Fibroblast of peridontal ligament (primary cell): Measurements from ENCODE around the gene JTB.

Experiments
- DNase-seq: peaks from one replicate; pipeline ENCODE4 v3.0.0-alpha.2; 2010; ENCODE audit errors: extremely low read depth

The JTB gene

DNA sequence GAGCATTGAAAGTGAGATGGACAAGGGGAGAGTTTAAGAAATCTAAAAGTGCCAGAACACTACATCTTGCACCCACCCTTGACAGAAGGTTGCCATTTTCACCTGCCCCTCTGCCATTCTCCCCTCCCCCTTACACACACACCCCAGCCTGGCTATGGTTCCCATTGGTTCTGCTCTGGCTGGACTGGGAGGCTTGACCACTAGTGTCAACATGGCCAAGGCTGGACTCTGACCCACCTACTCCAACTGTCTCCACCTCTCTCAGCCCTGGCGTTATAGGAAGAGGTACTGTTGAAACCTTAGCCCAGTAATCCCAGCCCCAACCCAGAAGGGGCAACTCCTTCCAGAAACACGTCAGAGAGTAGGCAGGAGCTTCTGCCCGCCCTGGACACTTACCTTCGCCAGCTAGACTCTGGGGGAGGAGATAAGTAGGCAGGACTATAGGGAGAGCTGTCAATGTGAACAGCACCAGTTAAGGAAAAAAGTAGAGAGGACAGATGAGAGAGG is 23.6 kb downstream of the JTB start:
- no peak for DNase-seq

DNA sequence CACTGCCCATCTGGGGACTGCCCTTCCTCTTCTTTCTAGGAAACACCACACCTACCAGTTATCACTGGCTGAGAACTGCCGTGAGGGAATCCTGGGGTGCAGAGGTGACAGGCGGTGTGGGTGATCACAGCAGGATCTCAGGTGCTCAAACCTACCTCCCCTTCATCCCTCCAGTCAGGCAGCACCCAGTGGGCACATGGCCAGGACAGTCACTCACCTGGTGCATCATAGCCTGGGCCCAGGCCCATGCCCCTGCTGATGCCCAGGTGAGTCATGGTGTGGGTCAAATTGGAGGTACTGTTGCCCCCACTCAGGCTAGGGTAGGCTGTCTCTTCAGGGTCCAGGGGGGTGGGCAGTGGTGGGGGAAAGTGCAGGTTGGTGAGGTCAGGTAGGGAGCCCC is 25.7 kb downstream of the JTB start:
- DNase-seq, result no peak

DNA sequence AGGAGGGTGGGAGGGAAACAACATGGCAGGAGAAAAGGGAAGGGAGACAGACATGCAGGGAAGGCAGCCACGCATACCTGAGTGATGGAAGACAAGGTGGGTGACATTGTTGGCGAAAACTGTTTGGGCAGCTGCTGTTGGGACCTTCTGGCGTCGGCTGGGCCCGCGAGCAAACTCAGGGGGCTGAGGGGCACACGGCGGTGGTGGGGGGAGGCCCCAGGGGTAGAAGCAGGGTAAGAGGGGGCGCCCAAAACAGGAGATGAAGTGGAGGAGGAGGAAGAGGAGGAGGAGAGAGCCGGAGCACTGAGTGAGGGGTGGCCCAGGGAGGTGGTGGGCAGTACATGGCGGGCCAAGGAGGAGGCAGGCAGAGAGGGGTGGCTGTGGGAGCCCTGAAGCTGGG is 26.3 kb downstream of the JTB start:
- DNase-seq, result no peak

DNA sequence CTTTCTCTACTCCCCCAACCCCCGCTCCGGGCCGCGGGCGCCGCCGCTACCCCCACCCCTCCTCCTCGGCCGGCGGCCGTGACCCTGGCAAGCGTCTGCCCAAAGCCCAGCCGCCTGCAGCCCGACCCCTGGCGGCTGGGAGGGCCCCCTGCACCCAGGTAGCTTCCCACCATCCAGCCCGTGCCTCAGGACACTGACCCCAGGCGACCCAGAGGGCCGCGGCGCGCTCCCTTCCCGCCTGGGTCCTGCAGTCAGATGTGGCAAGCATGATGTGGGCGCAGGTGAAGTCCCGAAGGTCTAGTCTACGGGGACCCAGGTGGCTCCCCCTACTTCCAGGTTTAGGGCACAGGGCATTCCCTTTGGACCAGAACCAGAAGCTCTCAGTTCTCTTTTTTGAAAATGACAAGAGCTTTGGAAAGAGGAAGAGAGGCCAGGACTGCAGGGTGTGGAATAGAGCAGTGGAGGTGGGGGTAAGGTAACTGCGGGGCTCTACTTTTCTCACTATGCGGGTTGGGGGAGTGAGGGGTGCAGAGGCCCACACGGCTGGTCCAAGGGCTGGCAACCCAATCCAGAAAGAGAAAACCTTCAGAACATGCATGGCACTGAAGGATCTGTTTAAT is 30.7 kb downstream of the JTB start, which contains the start of gene DENND4B:
Gene DENND4B (minus strand): TSS at position 97 of the 620 bp plus-strand sequence. CDS start 2,344 bp downstream, outside the sequence.
- DNase-seq, result peak; percentile 62

DNA sequence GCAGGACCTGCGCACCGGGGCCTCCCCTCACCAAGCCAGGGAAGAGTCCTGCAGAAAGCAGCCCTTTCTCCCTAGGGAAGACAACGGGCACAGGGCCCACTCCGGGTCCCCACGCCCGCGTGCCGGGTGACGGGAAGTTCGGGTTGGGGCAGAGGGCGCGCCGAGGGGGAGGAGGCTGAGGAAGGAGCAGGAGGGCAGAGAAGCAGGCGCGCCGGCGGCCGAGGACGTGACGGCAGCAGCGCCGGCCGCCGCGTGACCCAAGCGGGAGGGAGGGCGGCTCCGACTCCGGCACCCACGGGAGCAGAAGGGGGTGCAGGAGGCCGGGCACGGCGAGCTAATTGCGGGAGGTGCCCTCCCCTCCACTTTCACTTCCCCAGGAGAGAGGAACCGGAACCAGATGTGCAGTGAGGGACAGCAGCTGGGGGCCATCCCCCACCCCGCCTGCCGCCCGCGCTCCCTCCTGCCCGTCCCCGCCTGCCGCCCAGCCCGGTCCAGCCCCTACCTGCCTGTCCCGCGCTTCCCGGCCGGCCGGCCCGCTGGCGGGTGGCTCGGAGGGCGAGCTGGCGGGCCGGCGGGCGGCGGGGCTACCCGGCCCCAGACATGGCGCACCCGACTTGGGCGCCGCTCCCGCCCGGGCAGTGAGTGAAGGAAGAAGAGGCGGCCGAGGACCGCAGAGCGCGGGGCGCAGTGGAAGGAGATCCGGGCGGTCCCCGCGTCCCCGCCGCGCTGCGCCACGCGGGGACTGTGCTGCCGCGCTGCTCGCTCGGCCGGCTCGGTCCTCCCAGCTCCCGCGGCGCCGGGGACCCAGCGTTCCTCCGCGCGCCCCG is 31.5 kb downstream of the JTB start:
- peak; percentile 72 for DNase-seq

DNA sequence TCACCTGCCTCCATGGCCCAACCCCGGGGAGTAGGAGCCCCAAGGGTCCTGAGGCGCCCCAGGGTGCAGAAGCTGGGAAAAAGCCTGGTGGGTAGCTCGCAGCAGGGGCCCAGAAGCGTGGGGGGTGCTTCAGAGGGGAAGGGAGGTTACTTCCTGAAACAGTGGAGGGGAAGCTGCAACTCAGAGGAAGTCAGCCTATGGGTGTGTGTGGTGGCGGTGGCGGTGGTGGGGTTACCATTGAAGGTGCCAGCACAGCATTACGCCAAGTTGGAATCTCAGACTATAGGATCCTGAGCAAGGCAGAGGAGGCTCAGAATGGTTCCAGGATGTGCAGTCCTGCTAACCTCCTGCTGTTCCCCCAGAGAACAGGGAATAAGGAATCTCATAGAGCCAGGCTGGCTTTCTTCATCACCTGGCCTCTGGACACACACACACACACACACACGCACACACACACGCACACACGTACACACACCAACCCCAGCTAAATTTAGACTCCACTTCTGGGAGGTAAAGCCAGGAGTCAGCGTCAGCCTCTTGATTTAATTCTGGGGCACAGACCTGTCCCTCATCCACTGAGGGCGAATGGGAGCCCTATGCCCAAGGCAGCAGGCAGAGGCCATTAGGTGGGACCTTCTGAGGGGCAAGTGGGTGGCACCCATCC is 32.2 kb downstream of the JTB start:
- peak; percentile 47 for DNase-seq

DNA sequence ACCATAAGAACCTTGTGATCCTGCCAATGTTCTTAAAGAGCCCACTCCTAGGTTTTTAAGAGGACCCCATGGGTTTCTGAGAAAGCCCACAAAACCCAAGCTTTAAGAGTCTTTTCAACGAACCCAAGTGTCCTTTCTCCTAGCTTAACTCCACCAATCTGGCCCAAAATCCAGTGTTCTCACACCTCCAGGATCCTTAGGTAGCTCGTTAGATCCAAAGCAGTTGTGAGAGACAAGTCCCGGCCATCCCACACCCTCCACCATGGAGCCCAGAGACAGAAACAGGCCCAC is 32.7 kb downstream of the JTB start:
- no peak for DNase-seq

DNA sequence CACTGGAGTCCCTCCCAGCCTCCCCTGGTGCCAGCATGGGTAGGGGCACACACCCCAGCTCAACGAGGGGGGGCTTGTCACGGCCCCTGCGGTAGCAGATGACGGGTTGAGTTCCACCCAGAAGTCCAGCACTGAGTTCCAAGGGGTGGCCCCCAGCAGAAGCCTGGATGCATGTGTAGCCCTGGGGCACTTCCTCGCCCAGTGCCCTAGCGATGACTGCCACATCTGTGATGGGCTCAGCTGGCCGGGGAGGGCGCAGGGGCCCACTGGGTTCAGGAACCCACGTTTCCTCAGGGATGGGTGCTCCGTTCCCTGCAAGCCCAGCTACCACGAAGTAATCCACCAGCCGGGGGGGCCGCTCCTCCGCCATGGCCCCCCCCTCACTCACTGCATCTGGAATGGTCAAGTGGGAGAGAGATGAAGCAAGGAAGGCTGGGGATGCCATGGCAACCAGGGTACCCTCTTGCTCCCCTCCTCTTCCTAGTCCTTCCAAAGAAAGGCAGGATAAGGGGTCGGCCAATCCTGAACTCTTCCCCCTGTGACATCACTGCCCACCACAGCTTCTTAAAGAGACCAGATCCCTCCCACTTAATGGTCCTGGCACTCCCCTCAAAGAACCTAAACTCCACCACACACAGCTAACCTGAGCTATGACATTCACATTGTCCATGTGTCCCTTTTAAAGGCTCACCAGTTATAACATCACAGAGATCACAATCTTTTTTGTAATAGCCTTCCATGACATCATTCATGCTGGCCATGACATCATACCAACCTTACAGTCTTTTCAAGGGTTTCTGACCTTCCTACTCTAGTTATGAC is 33.3 kb downstream of the JTB start:
- no peak for DNase-seq

DNA sequence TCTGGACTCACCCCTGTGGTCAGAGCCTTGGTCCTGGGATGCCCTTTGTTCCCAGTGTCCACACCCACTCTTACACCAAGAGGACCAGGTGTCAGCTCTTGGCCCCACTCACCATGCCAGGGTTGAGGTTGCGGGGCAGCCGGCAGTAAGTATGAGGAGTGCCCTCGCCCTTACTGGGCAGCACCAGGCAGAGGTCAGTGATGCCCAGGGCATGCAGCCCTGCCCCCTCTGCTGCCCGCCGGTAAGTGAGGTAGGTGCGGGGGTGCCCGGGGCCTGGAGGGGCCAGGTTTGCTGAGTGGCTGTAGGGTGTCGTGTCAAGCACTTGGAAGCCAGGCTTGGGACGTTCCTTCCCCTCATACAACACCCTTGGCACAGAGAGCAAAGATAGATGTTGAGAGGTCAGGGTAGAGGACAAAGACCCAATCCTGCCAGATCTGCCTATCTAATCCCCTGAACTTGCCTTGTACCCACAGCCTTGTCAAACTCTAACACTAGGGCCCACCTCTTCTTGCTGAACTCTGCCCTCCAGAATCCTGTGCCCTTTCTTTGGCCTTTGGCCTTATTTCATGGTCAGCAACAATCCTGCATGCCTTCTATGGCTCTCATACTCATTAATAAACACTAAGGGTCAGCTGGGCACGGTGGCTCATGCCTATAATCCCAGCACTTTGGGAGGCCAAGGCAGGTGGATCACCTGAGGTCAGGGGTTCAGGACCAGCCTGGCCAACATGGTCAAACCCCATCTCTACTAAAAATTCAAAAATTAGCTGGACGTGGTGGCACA is 34.5 kb downstream of the JTB start:
- no peak for DNase-seq

DNA sequence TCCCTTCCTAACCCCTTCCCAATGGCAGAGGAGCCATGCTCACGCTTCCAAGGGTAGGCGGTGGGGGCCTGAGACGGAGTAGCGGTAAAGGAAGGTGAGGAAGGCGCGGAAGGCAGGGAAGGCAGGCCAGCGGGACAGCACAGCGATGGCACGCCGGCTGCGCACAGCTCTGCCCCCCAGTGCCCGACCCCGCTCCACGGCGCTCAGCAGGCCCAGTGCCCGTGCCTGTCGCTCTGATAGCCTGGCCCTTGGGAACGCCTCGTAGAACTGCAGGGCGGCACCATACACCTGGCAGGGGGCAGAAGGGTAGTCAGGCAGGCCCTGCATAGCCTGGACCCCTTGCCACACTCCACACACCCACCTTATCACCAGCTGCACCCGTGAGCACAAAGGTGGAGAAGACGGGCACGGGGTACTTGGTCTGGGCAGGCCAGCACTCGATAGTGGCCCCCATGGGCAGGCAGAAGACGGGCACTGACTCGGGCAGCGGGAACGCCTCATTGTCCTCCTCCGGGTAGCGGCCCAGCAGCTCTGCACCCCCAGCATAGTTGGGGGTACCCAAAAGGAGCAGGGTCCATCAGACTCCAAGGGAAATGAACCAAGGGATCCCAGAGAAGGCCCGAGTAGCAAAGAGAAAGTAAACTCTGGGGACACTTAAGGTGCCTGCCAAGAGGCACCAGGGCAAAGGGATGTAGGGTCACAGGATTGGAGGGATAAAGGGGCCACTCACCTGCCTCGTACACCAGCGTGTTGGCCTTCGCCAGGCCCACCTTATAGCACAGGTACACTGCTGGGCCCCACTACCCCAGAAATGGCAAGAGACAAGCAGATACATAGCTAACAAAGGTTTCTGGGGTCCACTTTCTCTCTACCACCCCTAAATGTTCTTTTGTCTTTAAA is 35.4 kb downstream of the JTB start:
- no peak for DNase-seq

DNA sequence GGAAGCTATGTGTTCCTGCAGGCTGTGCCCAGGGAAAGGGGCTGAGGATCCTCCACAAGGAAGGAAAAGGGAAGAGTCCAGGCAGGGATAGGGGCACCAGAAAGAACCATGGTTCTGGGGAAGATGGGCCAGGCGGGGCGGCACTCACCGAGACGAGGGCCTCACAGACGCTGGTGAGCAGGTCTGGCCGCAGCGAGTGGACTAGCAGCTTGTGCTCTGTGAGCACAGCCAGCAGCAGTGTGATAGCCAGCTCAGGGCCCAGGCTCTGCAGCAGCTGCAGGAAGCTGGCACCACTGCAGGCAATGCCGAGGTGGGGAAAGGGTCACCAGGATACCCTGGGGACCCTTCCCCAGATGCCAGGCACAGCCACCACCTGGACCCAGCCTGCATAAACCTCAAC is 36.7 kb downstream of the JTB start:
- no peak for DNase-seq

DNA sequence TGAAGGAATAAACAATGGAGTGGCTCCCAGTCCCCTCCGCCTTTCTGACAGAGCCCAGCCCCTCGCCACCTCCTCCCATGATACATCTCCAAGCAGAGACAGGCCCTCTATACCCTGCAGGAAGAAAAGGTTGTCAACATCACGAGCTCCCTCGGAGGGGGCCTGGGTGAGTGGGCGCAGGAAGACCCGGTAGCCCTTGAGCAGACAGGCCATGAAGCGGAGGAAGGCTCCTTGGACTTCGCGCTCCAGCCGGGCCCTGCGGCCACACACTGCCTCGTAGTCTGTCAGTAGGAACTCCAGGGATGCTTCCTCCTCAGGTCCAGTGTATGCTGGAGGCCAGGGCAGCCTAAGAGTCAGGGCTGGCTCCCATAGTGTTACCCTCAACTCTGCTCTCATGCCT is 38.0 kb downstream of the JTB start:
- no peak for DNase-seq

DNA sequence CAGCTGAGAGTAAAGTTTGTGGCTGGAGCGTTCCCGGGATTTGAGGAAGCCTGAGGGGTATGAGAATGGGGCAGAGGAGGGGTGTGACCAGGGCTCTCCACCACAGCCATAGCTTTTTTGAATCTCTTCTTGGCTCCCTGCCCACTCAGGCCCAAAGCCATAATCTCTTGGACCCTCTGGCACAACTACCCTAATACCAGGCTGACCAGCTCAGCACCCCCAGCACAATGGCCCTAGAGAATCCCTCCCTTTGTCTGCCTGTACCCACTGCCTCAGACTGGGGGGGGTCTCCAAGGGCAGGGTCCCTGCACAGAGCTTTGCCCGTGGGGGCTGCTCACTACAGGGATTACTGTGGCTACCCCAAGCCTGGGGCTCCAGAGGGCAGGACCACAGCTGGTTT is 38.5 kb downstream of the JTB start:
- DNase-seq, result no peak

DNA sequence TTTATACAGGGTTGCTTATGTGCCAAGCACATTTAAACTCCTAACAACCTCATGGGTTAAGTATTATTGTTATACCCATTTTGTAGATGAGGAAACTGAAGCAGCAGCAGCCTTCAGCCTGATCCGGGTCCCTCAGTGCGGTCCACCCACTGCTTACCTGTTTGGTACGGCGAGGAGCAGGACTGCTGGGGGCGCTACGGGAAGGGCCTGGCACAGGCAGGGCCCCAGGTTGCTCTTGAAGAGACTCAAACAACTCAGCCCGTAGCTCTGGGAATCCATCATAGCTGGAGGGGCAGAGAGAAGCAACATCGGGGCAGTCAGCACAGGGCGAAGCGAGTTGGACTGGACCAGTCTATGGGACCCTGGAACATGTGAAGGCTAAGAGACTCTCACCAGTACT is 40.1 kb downstream of the JTB start:
- no peak for DNase-seq

DNA sequence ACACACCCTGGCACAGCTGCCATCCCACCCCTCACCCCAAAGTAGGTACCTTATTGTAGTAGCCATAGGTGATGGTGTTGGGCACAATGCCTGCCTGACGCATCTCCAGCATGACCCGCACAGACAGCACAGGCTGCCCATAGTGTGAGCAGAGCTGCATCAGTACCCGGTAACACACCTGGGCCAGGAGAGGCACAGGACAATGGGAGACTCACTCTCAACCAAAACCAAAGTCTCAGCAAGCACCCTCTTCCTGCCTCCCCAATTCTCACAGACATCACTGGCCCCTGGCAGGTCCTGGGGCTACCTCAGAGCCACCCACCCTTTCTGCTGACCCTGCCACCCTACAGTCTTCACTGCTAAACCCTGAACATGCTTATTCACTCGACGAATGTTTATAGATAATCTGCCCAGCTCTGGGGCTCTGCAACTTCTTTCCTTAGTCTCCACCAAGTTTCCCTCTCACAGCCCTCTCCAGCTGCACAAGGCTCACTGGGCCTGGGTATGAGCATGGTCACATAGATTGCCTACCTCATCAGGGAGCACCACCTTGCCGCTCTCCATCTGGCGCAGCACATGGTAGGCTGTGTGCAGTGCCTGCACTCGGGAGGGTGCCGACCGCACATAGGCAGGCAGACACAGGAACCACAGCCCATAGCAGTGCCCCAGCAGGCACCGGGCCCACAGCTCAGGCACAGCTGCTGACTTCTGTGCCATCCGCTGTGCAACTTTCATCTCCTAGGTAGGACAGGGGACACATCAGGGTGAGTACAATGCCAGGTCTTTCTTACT is 41.3 kb downstream of the JTB start:
- DNase-seq, result no peak

DNA sequence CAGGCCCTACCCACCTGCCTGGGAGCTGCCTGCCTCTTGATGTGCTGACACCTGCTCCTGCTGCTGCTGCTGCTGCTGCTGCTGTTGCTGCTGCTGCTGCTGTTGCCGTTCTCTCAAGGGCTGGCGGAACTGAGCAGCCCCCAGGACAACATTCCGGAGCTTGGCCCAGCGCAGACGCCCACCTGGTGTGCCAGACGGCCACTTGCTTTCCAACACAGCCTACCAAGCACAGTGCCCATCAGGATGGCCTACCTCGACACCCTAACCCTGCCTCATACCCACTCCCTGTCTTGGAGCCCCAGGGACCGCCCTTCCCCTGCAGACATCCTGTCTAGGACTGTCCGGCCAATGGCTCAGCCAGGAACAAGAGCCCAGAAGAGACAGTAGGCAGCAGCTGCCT is 42.7 kb downstream of the JTB start:
- DNase-seq, result no peak

DNA sequence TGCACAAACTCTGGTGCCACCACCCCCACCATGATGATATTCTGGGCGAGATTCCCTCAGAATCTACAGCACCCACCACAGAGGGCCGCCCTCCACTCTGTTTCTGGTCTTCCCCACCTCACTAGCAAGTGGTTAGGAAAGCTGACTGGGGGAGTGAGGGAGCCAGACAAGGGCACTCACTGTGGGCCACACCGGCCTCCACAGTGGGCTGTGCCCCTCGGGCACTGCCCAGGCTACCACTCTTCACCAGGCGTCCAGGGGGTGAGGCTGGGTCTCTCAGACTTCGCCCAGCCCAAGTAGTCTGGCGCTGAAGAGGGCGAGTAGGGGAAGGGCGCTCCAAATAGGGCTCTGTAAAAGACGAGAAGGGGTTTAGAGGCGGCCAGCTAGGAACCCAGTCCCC is 43.5 kb downstream of the JTB start:
- no peak for DNase-seq

DNA sequence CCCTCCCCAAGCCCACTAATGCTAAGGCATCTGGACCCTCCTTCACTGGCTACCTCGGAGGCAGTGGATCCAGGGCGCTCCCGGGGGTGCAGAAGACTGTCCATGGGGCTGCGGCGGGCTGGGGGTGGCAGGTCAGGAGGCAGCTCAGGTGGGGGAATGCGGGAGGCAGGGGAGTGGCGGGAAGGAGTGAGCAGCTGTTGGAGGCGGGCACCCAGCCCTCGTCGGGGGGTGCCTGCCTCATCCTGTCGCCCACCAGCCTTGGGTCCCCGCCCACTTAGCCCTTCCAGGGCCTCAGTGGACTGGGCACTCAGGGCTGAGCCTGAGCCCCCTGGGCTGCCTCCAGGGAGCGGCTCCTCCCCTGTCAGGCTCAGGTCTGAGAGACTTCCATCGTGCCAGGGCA is 44.0 kb downstream of the JTB start:
- DNase-seq, result no peak
